Stomach (tissue), 4 donors: ENCODE data around the gene HABP4.

ENCODE experiments used
- CTCF ChIP-seq, 7 experiments: fragments of 450-650 bp in 4 of 7; fragments of 200-600 bp in 3 of 7; sonication (generic) in 3 of 7; IDR thresholded peaks; one replicate each; pipeline ENCODE4 v1.5.1; 2016 to 2019; ENCODE audit warnings: antibody characterized with exemption in 7 of 7, control low read depth in 2 of 7, mild to moderate bottlenecking in 1 of 7
- EP300 ChIP-seq: sonication (generic); formaldehyde crosslinking; IDR thresholded peaks from one replicate; pipeline ENCODE4 v1.6.1; 2017; ENCODE audit warnings: antibody characterized with exemption
- POLR2A ChIP-seq, 4 donors: fragments of 450-650 bp; IDR thresholded peaks; one replicate each; pipeline ENCODE4 v1.6.1; 2016; ENCODE audit warnings: antibody characterized with exemption in 4 of 4, control low read depth in 2 of 4, mild to moderate bottlenecking in 1 of 4, moderate library complexity in 1 of 4
- POLR2AphosphoS5 ChIP-seq, 3 donors: sonication (generic); formaldehyde crosslinking; IDR thresholded peaks; one replicate each; pipeline ENCODE4 v1.6.1; 2016; ENCODE audit warnings: antibody characterized with exemption in 3 of 3

DNA sequence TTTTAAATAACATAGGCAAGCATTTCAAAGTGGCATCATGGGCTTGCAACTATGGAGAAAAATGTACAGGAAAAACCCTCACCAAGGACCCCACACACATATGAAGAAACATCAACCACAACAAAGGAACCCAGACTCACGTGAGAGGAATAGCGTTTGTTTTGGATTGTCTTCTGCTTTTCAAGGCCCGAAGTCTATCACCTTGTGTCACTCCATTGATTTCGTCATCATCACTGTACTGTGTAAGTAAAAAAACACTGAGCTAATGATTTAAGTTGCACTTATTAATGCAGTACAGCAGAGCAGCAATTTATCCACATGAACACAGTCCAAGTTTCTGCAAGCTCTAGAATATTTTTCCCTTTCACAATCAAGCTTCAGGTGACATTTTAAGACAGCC lies 72.4 kb downstream of the HABP4 start:
- TF ChIP-seq CTCF (IDR thresholded peaks at IDR 0.05): no peak
- no peak for TF ChIP-seq POLR2A (IDR thresholded peaks at IDR 0.05)
- TF ChIP-seq EP300: no peak
- no peak for TF ChIP-seq POLR2AphosphoS5 (IDR thresholded peaks at IDR 0.05)
